ENCODE results near the gene KLF3. TPM values are rescaled to one million over a fixed set of nuclear protein-coding genes. Genes with fewer than 3 reads are reported as not detected.
A peak's percentile ranks its signal among the peaks of the same experiment; 100 is the strongest.

The KLF3 gene
- total RNA-seq = 100 to 1,000 TPM in 2 of 5 donors, 10 to 100 TPM in 3; 46.4 to 113 (median 79.1) TPM
- polyA plus RNA-seq = 10 to 100 TPM; 13.0 to 45.1 (median 13.5) TPM
- long read RNA-seq, donor 1, full-length matches to known transcripts = 8 of 14 reads
- long read RNA-seq, donor 1, partial matches to known transcripts = 6 of 14 reads
- long read RNA-seq, donor 1, other reads (novel, unspliced or antisense) = 0 of 14 reads
- long read RNA-seq, donor 2, full-length matches to known transcripts = 12 of 67 reads
- long read RNA-seq, donor 2, partial matches to known transcripts = 55 of 67 reads
- long read RNA-seq, donor 2, other reads (novel, unspliced or antisense) = 0 of 67 reads
- long read RNA-seq, donor 3, full-length matches to known transcripts = 7 of 7 reads
- long read RNA-seq, donor 3, partial matches to known transcripts = 0 of 7 reads
- long read RNA-seq, donor 3, other reads (novel, unspliced or antisense) = 0 of 7 reads
- long read RNA-seq, donor 4, partial matches to known transcripts = 0 of 1 reads
- long read RNA-seq, donor 4, other reads (novel, unspliced or antisense) = 0 of 1 reads
- long read RNA-seq, donor 5, full-length matches to known transcripts = 6 of 21 reads
- long read RNA-seq, donor 5, partial matches to known transcripts = 15 of 21 reads
- long read RNA-seq, donor 5, other reads (novel, unspliced or antisense) = 0 of 21 reads
- long read RNA-seq, donor 6 = 0 reads
- long read RNA-seq, donor 7, full-length matches to known transcripts = 20 of 42 reads
- long read RNA-seq, donor 7, partial matches to known transcripts = 22 of 42 reads
- long read RNA-seq, donor 7, other reads (novel, unspliced or antisense) = 0 of 42 reads
- long read RNA-seq, donor 8, full-length matches to known transcripts = 4 of 4 reads
- long read RNA-seq, donor 8, partial matches to known transcripts = 0 of 4 reads
- long read RNA-seq, donor 8, other reads (novel, unspliced or antisense) = 0 of 4 reads
- long read RNA-seq, donor 9, full-length matches to known transcripts = 5 of 19 reads
- long read RNA-seq, donor 9, partial matches to known transcripts = 14 of 19 reads
- long read RNA-seq, donor 9, other reads (novel, unspliced or antisense) = 0 of 19 reads
- long read RNA-seq, donor 10, full-length matches to known transcripts = 4 of 4 reads
- long read RNA-seq, donor 10, partial matches to known transcripts = 0 of 4 reads
- long read RNA-seq, donor 10, other reads (novel, unspliced or antisense) = 0 of 4 reads

DNA sequence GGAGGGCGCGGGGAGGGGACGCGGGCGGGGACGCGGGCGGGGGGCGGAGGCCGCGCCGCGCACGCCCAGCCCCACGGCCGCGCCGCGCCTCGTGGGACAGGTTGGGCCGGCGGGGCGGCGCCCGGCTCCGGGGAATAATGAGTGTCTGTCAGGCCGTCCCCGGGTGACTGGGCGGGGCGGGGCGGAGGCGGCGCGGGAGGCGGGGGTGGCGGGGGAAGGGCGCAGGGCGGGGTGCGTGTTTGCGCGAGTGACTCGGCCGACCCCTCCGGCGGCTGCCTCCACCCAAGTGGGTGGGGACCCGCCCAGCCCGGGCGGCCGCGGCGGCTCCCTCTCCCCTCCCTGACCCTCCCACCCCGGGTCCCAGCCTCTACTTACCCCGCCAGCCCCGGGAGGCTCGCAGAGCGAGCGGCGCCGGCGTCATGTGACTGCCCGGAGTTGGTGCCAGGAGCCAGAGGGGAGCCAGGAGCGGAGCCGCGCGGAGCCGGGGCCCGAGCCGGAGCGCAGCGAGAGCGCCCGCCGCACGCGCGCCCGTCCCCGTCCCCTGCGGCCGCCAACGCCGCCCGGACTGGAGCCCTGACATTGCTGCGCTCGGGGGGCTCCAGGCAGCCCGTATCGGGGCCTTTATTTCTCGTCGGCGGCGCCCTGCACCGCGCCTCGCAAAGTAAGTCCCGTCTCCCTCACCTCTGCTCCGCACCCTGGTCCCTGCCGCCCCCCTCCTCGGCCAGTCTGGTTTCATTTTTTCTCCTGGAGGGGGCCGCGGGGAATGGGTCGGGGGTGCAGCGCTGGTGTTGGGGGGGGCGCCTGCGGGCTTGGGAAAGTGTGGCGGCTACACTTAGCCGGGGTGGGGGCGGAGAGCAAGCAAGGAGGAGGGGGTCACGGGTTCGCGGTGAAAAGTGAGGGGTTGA is at the start of gene KLF3:
Gene KLF3 (plus strand): TSS at position 399 of the 905 bp plus-strand sequence. CDS start 16,427 bp downstream, outside the sequence.
- intact Hi-C loops (cut with DNase I; ENCODE audit: low total_unique reads) = no loop called here
- H3K4me1 ChIP-seq = peaks cover 18 to 48% (median 40%) of the 10 kb centered on the region in 4 donors

DNA sequence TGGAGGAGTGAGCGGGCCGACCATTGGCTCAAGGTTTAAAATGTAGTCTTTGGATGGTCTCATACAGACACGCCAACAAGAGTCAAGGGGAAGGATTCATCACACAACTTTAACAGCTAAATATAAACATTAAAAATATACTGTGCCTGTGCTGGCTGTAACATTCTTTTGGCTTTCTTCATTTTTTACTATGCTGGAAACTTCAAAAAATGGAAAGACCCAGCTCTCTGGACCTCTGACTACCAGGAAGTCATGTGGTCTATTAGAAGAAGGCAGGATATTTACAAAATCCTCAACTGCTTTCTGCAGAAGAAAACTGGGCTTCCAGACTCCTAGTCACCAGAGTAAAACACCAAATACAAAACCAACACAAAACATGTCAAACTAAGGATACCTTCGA is 49.8 kb upstream of the KLF3 start:
- no peak overlapping the region for H3K4me3 ChIP-seq
- WGBS, 5 donors = 65 to 84% (median 80%) methylated on average over 4 of the region's 4 CpGs
- TF ChIP-seq, protein P1, sequence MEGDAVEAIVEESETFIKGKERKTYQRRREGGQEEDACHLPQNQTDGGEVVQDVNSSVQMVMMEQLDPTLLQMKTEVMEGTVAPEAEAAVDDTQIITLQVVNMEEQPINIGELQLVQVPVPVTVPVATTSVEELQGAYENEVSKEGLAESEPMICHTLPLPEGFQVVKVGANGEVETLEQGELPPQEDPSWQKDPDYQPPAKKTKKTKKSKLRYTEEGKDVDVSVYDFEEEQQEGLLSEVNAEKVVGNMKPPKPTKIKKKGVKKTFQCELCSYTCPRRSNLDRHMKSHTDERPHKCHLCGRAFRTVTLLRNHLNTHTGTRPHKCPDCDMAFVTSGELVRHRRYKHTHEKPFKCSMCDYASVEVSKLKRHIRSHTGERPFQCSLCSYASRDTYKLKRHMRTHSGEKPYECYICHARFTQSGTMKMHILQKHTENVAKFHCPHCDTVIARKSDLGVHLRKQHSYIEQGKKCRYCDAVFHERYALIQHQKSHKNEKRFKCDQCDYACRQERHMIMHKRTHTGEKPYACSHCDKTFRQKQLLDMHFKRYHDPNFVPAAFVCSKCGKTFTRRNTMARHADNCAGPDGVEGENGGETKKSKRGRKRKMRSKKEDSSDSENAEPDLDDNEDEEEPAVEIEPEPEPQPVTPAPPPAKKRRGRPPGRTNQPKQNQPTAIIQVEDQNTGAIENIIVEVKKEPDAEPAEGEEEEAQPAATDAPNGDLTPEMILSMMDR (IDR thresholded peaks at IDR 0.05) = no peak
- TF ChIP-seq POLR2AphosphoS5 (IDR thresholded peaks at IDR 0.05) (no peak), POLR2A (IDR thresholded peaks at IDR 0.05) (no peak), EP300 (IDR thresholded peaks at IDR 0.05) (no peak)
- peak overlapping the region in 4 of 5 donors; percentile 24 to 76 (median 42) for H3K27ac ChIP-seq
- peak in 1 of 2 donors; percentile 45 for DNase-seq
- H3K27me3 ChIP-seq = no peaks in the 10 kb centered on the region
- H3K9me3 ChIP-seq = no peaks in the 10 kb centered on the region
- peaks cover 16 to 71% (median 43%) of the 10 kb centered on the region in 4 donors for H3K4me1 ChIP-seq
- no peaks in the 10 kb centered on the region for H3K36me3 ChIP-seq
- intact Hi-C loops (cut with DNase I; ENCODE audit: low total_unique reads) = no loop called here

More for the DNA sequence above, at the start of gene KLF3:
- Histone ChIP-seq H3K36me3 (no peaks in the 10 kb centered on the region), H3K4me3 (peak within 1 kb of the TSS; percentile 60 to 99 (median 86)), H3K27ac (peak within 1 kb of the TSS; percentile 97 to 100 (median 100)), H3K9me3 (no peaks in the 10 kb centered on the region), H3K27me3 (no peaks in the 10 kb centered on the region)
- WGBS, 5 donors = 0 to 1% (median 0%) methylated on average over 29 to 104 of the region's 110 CpGs
- TF ChIP-seq EP300 (IDR thresholded peaks at IDR 0.05) (no peak), POLR2A (IDR thresholded peaks at IDR 0.05) (peak in 1 of 4 donors; percentile 37), POLR2AphosphoS5 (IDR thresholded peaks at IDR 0.05) (peak; percentile 41 to 95 (median 92))
- TF ChIP-seq, protein P1 (IDR thresholded peaks at IDR 0.05) = no peak
- peak; percentile 96 to 97 for DNase-seq

DNA sequence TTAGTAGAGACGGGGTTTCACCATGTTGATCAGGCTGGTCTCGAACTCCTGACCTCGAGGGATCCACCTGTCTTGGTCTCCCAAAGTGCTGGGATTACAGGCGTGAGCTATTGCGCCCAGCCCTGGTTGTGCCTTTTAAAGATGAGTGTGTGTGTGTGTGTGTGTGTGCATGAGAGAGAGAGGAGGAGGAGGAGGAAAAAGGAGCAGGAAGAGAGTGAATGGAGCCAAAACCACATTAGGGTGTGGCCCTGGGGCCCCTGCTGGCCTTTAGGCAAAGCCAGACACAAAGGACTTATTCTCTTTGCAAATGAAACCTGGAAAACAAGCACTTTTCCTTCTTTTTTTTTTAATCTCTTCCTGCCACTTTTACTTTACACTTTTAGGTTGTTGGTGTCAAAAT is 48.2 kb upstream of the KLF3 start:
- H3K27ac ChIP-seq = peak overlapping the region in 4 of 5 donors; percentile 33 to 76 (median 52)
- TF ChIP-seq EP300 (IDR thresholded peaks at IDR 0.05) (no peak), POLR2AphosphoS5 (IDR thresholded peaks at IDR 0.05) (peak in 1 of 3 donors; percentile 13), POLR2A (IDR thresholded peaks at IDR 0.05) (no peak)
- TF ChIP-seq, protein P1 (IDR thresholded peaks at IDR 0.05) = no peak
- DNase-seq = peak; percentile 38 to 39

More for the DNA sequence above, 48.2 kb upstream of the KLF3 start:
- Histone ChIP-seq H3K4me1 (peaks cover 8 to 65% (median 44%) of the 10 kb centered on the region in 4 donors), H3K4me3 (no peak overlapping the region), H3K36me3 (no peaks in the 10 kb centered on the region), H3K27me3 (no peaks in the 10 kb centered on the region), H3K9me3 (no peaks in the 10 kb centered on the region)
- intact Hi-C loops (cut with DNase I; ENCODE audit: low total_unique reads) = no loop called here
- WGBS, 5 donors = 61 to 81% (median 67%) methylated on average over 5 of the region's 5 CpGs

All from stomach (tissue), 19 donors.